ENCODE measurements around the gene SORBS2.

Gene SORBS2

GRCh38 chr4:185835336-185835735 is 23.3 kb upstream of the SORBS2 start:
- no peak for DNase-seq (ENCODE audit: low read depth in 2 of 3, low spot score in 2 of 3)

- no peak for DNase-seq (ENCODE audit: low read depth in 2 of 3, low spot score in 2 of 3)
These were observed 22.8 kb upstream of the SORBS2 start for GRCh38 chr4:185834778-185835177.

GRCh38 chr4:185834088-185834487 is 22.1 kb upstream of the SORBS2 start:
- DNase-seq (ENCODE audit: low read depth in 2 of 3, low spot score in 2 of 3) = no peak

GRCh38 chr4:185833055-185833598 is 21.1 kb upstream of the SORBS2 start:
- DNase-seq (ENCODE audit: low read depth in 2 of 3, low spot score in 2 of 3) = no peak

- DNase-seq (ENCODE audit: low read depth in 2 of 3, low spot score in 2 of 3) = no peak
These were observed 19.3 kb upstream of the SORBS2 start for GRCh38 chr4:185831125-185831815.

- DNase-seq (ENCODE audit: low read depth in 2 of 3, low spot score in 2 of 3) = no peak
These were observed 18.4 kb upstream of the SORBS2 start for GRCh38 chr4:185830263-185830994.

GRCh38 chr4:185826381-185826780 is 14.4 kb upstream of the SORBS2 start:
- no peak for DNase-seq (ENCODE audit: low read depth in 2 of 3, low spot score in 2 of 3)

GRCh38 chr4:185825737-185826136 is 13.7 kb upstream of the SORBS2 start:
- DNase-seq (ENCODE audit: low read depth in 2 of 3, low spot score in 2 of 3) = no peak

- no peak for DNase-seq (ENCODE audit: low read depth in 2 of 3, low spot score in 2 of 3)
These were observed 10.8 kb upstream of the SORBS2 start for GRCh38 chr4:185822791-185823190.

GRCh38 chr4:185821029-185821419 is 9.0 kb upstream of the SORBS2 start:
- DNase-seq (ENCODE audit: low read depth in 2 of 3, low spot score in 2 of 3) = no peak

- no peak for DNase-seq (ENCODE audit: low read depth in 2 of 3, low spot score in 2 of 3)
These were observed 8.4 kb upstream of the SORBS2 start for GRCh38 chr4:185820146-185821028.

- no peak for DNase-seq (ENCODE audit: low read depth in 2 of 3, low spot score in 2 of 3)
These were observed 7.2 kb upstream of the SORBS2 start for GRCh38 chr4:185819144-185819543.

- DNase-seq (ENCODE audit: low read depth in 2 of 3, low spot score in 2 of 3) = no peak
These were observed 5.4 kb upstream of the SORBS2 start for GRCh38 chr4:185817403-185817818.

GRCh38 chr4:185813133-185813532 is 1.1 kb upstream of the SORBS2 start:
- DNase-seq (ENCODE audit: low read depth in 2 of 3, low spot score in 2 of 3) = no peak

GRCh38 chr4:185810746-185811508 is 1.1 kb downstream of the SORBS2 start:
- no peak for DNase-seq (ENCODE audit: low read depth in 2 of 3, low spot score in 2 of 3)

GRCh38 chr4:185809533-185810071 is 2.4 kb downstream of the SORBS2 start:
- DNase-seq (ENCODE audit: low read depth in 2 of 3, low spot score in 2 of 3) = no peak

GRCh38 chr4:185809121-185809520 is 2.9 kb downstream of the SORBS2 start:
- DNase-seq (ENCODE audit: low read depth in 2 of 3, low spot score in 2 of 3) = no peak

- no peak for DNase-seq (ENCODE audit: low read depth in 2 of 3, low spot score in 2 of 3)
These were observed 6.0 kb downstream of the SORBS2 start for GRCh38 chr4:185805979-185806378.

- no peak for DNase-seq (ENCODE audit: low read depth in 2 of 3, low spot score in 2 of 3)
These were observed 6.7 kb downstream of the SORBS2 start for GRCh38 chr4:185805262-185805802.

- no peak for DNase-seq (ENCODE audit: low read depth in 2 of 3, low spot score in 2 of 3)
These were observed 9.0 kb downstream of the SORBS2 start for GRCh38 chr4:185803022-185803421.

Data from activated CD8-positive, alpha-beta memory T cell treated with anti-CD3 and anti-CD28 coated beads for 48 hours (primary cell).